HG03354 (cell line): ENCODE results near the gene IGF1R.

Source experiments
- ATAC-seq: cut with Tn5 transposase; IDR thresholded peaks from one replicate; pipeline ENCODE4 v1.9.1; 2021; ENCODE audit warnings: mild to moderate bottlenecking; ENCODE audit not compliant: unreplicated experiment, poor library complexity, severe bottlenecking

Gene IGF1R

DNA sequence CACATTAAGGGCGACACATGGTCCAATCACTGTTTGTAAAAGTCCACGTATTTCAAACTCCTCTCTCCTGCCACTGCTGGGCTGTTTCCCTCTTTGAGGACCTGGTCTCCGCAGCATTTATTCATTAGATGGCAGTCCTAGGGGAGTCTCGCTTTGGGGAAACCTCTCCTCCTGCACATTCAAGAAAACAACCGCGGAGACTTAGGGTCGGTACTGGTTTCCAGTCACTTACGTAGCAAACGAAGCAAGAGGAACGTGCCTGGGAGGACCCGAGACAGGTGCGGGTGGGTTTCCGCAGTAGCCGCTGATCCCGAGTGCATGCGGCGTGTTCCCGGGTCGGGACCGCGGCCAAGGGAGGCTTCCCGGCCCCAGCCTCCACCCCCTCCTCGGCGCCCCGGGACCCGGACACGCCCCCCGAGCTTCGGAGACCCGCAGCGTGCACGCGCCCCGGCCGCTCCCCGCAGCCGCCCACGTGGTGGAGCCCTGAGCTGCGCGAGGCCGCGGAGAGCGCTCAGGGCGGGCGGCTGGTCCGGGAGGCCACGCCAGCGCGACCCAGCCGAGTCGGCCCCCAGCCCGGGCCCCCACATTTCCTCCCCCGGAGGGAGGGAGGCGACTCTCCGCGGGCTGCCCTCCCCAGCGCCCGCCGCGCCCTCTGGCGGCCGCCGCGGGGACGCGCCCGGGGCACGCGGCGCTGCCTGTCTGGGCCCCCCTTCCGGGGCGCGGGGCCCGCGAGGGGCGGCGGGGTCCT lies 1.1 kb upstream of the IGF1R start:
- ATAC-seq = peak; percentile 57

DNA sequence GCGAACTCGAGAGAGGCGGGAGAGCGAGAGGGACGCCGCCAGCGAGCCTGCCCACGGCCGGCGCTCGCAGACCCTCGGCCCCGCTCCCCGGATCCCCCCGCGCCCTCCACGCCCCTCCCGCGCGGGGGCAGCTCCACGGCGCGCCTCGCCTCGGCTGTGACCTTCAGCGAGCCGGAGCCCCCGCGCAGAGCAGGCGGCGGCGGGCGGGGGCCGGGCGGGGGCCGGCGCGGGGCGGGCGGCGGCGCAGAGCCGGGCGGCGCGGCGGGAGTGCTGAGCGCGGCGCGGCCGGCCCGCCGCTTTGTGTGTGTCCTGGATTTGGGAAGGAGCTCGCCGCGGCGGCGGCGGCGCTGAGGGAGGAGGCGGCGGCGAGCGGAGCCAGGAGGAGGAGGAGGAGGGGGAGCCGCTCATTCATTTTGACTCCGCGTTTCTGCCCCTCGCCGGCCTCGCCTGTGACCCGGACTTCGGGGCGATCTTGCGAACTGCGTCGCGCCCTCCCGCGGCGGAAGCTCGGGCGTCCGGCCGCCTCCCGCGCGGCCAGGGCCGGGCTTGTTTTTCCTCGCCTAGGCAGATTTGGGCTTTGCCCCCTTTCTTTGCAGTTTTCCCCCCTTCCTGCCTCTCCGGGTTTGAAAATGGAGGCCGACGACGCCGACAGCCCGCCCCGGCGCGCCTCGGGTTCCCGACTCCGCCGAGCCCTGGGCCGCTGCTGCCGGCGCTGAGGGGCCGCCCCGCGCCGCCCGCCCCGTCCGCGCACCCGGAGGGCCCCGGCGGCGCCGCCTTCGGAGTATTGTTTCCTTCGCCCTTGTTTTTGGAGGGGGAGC lies 524 bp downstream of the IGF1R start:
- ATAC-seq = peak; percentile 32

DNA sequence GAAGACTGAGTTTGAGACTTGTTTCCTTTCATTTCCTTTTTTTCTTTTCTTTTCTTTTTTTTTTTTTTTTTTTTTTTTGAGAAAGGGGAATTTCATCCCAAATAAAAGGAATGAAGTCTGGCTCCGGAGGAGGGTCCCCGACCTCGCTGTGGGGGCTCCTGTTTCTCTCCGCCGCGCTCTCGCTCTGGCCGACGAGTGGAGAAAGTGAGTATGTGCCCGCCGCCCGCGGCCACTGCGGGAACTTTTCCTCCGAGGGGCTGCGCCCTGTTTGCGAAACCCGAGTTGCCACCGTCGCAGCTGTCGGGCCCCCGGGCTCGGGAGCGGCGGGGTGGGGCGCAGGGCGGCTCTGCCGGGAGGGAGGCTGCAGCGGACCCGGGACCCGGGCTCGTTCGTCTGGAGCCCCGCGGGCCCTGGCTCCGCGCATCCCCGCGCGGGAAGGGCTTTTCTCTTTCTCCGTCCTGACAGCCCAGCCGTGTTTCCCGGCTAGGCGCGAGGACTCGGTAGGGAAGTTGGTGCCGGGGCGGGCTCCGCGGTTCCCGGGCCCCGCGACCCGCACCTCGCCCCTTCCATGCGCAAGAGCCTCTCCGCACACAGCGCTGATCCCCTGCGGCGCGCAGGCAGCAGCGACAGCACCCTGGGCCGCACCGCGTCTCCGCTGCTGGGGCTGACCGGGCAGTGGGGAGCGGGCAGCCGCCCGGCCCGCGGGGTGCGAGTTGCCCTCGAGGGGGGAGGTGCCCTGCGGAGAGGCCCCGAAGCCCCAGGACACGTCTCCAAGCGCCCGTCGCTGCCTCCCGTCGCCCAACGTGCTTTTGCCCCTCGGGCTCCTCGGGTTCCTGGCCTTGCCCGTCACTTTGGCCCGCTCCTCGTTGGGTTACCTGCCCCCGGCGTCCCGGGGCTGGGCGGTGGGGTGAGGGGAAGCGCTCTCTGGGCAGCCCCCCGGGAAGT lies 1.4 kb downstream of the IGF1R start:
- ATAC-seq = no peak

DNA sequence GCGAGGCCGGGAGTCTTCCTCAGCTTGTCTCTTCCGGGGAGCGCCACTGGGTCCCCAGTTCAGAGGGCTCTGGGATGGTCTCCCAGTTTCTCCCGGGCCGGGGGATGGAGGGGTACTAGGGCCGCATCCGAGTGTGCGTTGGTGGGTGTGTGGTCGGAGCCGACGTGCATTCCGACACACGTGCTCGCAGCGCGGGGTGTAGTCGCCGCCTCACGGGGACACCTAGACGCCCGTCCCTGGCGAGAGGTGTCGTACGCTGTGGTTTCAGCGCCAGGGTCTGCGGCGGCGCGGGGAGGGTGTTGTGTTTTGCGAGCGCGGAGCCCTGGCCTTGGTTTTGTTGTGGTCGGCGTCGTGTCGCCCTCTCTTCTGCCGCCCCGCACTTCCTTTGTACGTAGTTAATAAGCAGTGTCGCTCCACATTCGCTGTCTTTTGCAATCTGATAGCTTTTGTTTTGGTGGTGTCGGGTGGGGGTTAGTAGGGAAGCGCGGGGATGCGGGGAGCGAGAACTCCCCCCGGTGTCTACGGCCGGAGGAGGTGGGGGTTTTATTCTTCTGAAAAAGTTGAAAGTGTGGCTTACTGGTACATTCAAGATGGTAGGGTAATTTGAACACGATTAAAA lies 2.2 kb downstream of the IGF1R start:
- no peak for ATAC-seq

DNA sequence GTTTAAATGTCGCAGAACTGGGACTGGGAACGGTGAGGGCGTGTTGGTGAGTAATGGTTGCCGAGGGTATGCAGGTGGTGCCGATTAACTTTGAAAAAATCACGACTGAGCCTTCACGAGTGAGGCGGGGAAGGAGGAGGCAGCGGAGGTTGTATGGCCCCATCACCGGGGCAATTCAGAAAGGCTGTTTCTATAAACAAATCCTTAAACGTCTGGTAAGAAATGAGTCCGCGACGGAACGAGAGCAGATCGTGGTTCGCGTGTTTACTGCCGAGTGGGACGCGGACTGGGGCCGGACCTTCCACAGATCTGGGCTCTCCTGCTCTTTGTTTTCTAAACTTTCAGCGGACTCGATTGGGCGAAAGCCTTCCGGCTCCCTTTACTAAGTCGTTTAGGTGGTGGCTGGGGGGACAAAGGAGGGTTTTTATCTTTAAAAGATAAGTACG lies 2.7 kb downstream of the IGF1R start:
- no peak for ATAC-seq

DNA sequence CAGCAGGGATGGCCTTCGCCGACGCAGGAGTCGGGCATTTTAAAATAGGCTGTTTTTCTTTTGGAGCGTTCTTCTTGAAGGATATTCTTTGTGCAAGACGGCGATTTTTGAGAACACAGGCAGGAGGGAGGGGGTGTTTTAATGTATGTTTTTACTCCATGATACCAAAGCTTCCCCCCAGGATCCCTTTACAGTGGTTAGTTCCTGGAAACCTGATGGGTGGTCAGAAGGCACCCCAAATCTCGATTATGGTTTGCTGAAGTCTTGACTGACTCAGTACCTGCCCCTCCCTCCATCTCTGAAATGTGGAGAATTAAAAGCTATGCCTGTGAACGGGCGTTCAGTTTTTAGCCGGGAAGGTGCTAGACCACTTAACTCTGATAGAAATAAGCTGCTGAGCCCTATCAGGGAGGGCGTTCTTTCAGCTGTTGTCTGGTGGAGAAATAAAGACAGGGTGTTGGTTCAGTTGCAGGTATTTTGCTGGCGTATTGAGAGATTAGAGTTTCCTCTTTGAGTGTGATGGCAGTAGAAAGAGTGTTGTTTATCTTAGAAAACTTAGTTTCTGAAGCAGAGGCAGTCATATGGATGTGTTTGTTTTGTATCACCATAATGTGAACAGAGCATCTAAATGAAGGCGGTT lies 3.4 kb downstream of the IGF1R start:
- no peak for ATAC-seq

DNA sequence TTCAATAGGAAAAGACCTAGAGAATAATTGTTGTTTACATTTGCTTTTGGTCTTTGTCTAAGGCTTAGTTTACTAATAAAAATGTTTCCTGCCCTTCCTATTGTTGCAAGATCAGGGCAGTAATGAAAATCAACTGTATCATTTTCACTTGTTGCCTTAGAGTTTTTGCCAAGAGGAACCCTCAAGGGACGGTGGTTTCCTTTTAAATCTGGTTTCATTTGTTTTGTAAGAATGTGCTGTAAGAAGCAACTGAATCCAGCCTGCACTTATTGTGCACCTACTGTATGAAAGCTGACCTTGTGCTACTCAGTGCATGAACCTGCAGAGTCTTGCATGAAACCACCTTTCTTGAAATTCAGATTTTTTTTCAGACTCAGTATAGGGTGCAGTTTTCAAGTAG lies 5.3 kb downstream of the IGF1R start:
- no peak for ATAC-seq

DNA sequence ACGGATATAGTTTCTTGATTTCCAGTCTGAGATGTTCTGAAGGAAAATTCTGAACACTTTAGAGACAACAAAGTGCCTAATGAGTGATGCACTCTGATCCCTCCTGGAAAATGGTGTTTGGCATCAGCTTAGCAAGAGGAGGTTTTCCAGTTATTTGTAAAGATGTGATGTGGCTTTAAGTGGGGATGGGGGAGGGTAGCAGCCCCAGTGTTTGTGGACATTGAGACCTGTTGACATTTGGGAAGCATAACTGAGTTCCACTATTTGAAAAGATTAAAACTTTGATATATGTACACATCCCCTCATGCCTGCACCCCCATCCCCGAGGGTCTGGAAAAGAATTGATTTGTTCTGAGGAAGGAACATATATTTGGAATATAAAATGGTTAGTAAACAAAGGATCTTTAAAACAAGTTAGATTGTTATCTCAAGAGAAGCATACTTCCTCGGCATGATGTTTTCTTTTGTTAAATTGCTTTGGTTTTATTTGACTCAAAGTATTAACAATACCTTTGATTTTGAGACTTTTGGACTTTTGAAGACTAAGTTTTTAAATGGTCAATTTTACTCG lies 6.5 kb downstream of the IGF1R start:
- ATAC-seq = no peak

DNA sequence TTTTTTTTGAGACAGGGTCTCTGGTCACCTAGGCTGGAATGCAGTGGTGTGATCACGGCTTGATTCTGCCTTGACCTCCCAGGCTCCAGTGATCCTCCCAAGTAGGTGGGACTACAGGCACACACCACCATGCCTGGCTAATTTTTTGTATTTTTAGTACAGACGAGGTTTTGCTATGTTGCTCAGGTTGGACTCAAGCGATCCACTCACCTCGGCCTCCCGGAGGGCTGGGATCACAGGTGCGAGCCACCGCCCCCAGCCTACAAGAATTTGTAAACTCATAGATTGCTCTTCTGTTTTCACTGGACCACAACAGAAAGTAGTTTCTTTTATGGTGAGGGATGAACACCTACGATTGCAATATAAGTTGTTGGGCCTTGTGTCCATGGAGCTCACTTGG lies 7.4 kb downstream of the IGF1R start:
- no peak for ATAC-seq

DNA sequence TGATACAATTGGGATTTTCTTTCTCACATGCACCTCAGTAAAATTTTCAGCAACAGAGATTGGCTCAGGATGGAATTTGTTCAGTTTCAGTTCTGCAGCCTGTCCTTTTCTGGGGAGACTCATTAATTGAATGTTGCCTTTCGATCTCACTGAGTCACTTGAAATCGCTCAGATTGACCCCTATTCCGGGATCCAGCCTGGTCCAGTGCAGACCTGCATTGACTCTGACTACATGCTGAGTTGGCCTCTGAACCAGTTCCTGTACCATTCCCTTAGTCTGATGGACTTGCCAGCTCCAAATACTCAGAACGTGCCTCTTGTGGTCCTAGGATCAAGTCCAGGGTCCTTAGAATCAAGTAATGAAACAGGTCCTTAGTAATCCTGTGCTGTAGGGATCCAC lies 9.4 kb downstream of the IGF1R start:
- no peak for ATAC-seq

DNA sequence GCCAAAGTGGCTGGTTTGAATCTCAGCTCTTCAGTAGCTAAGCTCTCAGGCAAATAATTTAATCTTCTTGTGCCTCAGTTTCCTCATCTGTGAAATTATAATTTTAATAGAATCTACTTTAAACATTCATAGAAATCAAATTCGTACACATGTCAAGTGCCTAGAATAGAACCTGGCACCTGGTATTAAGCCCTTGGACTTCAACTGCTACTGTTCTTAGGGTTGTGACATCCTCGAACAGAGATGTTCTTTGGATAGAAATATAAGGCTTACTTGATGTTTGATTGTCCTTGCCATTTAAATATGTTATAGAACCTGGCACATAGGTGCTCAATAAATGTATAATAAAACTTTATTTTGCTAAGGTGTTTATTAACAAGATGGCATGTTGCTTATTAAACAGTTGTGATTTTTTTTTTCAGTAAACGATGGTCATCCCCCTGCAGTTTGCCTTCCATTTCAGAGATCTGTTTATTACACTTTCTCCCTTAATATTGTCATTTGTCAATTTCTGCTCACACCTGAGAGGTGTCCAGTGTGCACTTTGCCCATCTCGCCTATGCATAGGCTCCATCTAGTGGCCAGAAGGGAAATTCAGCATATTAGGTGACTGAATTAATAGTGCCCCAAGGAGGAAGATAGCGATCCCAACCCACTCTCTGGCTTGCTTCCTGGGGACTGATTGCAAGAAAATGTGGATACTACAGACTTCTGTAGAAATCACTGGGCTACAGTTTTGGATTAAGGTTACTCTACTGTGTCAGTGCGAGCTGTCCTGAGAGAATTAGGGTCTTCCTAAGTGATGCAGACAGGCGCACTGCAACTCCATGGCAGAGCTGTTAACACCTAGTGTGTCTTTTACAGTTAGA lies 10.7 kb downstream of the IGF1R start:
- ATAC-seq = peak; percentile 97

DNA sequence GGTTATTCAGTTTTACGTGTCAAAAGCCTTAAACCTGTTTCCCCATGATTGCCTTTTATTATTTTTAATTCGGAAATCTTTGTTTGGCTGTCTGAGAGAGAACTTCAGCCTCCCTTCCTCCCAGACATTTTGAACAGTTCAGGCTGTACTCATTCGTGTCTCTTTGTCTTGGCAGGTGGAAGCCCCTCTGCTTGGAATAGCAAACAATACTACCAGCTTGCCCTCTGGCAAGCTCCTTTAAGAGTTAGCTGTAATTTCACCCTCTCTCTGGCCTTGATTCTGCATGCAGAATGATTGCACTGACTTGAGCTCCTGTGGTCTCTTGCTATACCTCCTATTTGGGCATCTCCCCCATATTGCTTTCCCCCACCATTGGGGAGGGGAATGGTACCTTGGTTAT lies 11.7 kb downstream of the IGF1R start:
- no peak for ATAC-seq

DNA sequence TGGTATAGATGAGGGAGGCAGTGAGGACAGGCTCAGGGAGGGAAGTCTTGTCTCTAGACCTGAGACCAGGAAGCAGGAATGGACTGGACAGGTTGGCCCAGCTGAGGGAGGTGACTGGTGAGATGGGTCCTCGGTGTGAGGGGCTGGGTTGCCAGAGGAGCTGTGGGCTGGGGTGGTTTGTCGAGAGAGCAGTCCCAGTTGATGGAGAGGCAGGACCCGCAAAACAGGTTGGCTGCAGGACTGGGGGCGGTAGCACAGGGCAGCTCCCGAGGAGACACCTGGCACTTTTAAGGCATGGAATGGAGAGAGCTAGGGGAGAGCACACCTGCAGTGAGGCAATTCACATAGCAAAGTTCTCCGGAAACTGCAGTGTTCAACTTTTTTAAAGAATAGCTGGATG lies 14.7 kb downstream of the IGF1R start:
- no peak for ATAC-seq

DNA sequence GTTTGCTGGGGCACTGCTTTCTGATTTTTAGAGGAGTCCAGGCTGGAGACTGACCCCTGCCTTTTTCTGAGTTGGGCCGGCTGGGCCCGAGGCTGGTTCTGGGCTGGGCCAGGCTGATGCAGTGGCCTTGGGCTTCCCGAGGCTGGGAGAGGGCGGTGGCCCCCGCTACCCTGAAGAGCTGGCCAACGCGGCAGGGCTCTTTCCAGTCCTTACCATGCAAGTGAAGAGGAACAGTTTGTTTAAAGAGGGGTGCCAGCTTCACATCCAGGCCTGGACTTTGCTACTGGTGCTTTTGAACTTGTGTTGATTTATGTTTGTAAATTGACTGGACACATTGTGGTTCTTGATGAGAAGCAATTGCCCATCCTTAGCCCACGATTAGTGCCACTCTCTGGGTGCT lies 15.3 kb downstream of the IGF1R start:
- no peak for ATAC-seq

DNA sequence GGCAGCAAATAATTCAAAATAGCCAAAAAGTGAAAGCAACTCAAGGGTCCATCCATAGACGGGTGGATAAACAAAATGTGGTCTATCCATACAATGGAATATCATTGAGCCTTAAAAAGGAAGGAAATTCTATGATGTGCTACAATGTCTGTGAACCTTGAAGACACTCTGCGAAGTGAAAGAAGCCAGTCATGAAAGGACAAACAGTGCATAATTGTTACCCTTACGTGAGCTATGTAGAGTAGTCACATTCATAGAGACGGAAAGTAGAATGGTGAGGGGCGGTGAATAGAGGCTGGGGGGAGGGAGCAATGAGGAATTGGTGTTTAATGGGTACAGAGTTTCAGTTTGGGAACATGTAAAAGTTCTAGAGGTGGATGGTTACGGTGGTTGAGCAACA lies 18.1 kb downstream of the IGF1R start:
- no peak for ATAC-seq

DNA sequence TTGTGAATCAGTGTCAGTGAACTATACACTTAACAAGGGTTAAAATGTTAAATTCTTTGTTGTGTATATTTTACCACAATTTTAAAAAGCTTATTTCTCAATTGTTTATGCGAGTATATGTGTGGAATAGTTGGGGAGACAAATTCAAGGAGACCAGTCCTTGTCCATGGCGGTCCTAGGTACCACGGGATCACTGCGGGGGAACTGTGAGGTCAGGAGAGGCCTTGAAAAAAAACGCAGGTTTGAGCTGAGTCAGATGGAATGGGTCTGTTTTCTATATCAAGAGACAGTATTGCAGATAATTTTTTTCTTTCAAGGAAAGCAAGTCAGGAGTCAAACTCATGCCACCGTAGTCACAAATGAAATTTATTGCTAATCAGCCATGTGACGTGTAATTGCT lies 18.5 kb downstream of the IGF1R start:
- no peak for ATAC-seq

DNA sequence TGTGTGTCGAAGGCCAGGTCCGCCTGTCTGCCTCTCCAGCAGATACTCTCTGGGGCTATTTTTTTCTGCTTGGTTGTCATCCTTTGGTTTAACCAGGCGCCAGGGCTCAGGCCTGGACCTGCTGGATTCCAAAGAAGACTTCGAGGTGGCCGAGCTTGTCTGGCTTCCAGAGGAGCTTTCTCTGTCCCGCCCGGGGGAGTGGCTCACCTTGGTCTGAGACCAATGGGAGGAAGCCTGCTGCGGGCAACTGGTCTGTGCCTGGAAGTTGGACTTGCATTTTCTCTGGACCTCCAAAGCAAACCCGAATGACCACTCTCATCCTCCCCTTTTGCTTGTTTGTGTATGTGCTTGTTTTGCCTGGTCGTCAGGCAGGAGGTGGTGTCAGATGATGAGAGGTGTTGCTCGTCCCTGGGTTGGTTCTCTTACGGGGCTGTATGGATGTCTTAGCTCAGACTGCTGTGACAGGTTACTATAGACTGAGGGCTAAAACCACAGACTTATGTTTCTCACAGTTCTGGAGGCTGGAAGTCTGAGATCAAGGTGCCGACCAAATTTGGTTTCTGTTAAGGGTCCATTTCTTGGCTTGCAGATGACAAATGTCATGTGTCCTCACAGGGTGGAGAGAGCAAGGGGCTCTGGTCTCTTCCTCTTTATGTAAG lies 19.3 kb downstream of the IGF1R start:
- ATAC-seq = no peak
